Measurements from ENCODE around the gene ATG10.
"Not testable (repeated sequence)": the region's sequence is repeated elsewhere in the genome, so short reads cannot be mapped to it uniquely, and the experiment has no call there.

ATG10 gene

DNA sequence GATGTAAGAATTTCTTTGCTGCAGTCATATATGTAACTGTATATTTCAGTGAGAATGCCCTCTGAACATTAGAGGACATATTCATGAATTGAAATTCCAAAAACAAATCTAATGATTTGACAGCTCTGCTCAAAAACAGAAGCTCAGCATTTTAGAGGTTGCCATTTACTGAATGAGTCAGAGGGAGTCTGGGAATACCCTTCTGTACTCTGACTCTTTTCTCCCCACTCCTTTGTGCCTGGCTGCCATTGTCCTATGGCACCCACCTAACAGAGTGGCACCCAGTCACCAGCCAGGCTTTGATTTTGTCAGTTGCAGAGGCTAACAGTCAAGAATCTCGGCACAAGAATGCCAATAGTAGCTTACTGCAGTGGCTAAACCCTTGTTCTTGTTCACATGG is 133.6 kb downstream of the ATG10 start:
- CTCF ChIA-PET = interaction anchor here (1.3 to 1.4 kb wide), 2 partner anchors 60 to 170 kb away, joined by 3 read pairs; no protein-coding TSS in a partner anchor
- no peak overlapping the region for H3K4me3 ChIP-seq (ENCODE audit: low read depth, low read length)
- POLR2A ChIA-PET = no interaction called here

DNA sequence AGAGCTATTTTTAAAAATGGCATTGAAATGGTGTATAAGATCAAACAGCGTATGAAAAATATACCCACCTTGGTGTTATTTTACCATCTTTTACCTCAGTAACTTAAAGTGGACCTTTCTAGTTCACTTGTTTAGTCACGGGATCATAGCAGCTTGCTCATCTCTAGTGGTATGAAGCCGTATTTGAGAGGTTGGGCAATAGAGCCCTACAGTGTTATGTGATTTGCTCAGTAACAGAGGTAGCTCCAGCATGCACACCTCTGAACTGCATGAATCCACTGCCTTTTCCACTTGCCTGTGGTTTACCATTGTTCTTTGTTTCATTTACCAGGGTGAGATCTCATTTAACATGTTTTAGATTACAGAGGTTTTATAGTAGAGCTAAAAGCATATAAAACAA is 134.4 kb downstream of the ATG10 start:
- H3K4me3 ChIP-seq (ENCODE audit: low read depth, low read length) = no peak overlapping the region
- no peak for DNase-seq (ENCODE audit: low read depth, low spot score)
- TF ChIP-seq, protein P1, sequence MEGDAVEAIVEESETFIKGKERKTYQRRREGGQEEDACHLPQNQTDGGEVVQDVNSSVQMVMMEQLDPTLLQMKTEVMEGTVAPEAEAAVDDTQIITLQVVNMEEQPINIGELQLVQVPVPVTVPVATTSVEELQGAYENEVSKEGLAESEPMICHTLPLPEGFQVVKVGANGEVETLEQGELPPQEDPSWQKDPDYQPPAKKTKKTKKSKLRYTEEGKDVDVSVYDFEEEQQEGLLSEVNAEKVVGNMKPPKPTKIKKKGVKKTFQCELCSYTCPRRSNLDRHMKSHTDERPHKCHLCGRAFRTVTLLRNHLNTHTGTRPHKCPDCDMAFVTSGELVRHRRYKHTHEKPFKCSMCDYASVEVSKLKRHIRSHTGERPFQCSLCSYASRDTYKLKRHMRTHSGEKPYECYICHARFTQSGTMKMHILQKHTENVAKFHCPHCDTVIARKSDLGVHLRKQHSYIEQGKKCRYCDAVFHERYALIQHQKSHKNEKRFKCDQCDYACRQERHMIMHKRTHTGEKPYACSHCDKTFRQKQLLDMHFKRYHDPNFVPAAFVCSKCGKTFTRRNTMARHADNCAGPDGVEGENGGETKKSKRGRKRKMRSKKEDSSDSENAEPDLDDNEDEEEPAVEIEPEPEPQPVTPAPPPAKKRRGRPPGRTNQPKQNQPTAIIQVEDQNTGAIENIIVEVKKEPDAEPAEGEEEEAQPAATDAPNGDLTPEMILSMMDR (IDR thresholded peaks at IDR 0.05; ENCODE audit: insufficient read depth, low read length, missing control alignments) = no peak
- ChIA-PET POLR2A (no interaction called here), CTCF (interaction anchor here (1.3 to 1.5 kb wide), 3 partner anchors 8 to 171 kb away, joined by 3 to 4 read pairs (median 3); no protein-coding TSS in a partner anchor)

More for the DNA sequence above, 133.6 kb downstream of the ATG10 start:
- TF ChIP-seq, protein P1 (IDR thresholded peaks at IDR 0.05; ENCODE audit: insufficient read depth, low read length, missing control alignments) = no peak
- no peak for DNase-seq (ENCODE audit: low read depth, low spot score)

DNA sequence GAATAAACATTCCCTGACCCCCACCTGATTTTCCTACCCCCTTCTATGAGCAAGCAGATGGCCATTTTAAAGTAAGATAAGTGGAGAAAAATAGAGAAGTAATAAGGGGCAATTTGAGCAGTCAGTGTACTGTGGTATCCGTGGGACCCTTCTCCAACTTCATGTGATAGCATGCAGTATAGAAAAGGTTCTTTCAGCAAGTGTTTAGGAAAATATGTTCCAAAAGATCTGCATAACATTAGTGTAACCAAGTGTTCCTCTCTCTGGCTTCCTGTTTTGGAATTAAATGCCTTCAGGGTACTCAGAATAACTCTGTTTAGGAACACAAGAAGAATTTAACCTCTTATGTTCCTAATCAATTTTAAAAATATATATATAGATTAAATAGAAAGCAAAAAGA is 134.9 kb downstream of the ATG10 start:
- TF ChIP-seq, protein P1 (IDR thresholded peaks at IDR 0.05; ENCODE audit: insufficient read depth, low read length, missing control alignments) = no peak
- POLR2A ChIA-PET = no interaction called here
- CTCF ChIA-PET = interaction anchor here (1.1 to 1.5 kb wide), 3 partner anchors 9 to 171 kb away, joined by 3 to 4 read pairs (median 3); no protein-coding TSS in a partner anchor

DNA sequence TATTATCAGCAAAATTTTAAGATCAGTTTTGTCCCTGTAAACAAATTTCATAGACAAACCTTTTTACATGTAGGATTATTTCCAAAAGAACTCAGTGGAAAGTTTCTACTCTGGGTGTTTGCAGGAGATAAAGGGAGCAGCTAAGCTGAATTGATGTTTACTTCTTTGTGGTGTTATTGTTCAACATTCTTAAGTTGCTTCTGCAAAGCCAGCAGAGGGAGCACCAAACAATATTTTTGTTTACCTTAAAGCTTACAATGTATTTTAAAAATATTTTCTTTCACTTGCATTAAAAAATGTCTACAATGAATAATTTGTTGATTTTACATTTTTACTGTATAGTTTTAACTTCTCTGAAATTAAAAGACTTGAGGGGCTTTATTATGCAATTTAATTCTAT is 135.4 kb downstream of the ATG10 start:
- TF ChIP-seq, protein P1 (IDR thresholded peaks at IDR 0.05; ENCODE audit: insufficient read depth, low read length, missing control alignments) = peak; percentile 12
- H3K4me3 ChIP-seq (ENCODE audit: low read depth, low read length) = no peak overlapping the region
- DNase-seq (ENCODE audit: low read depth, low spot score) = no peak
- CTCF ChIA-PET = interaction anchor here (0.7 to 1.5 kb wide), 3 partner anchors 10 to 59 kb away, joined by 3 to 4 read pairs (median 4); no protein-coding TSS in a partner anchor
- POLR2A ChIA-PET = no interaction called here

More for the DNA sequence above, 134.9 kb downstream of the ATG10 start:
- DNase-seq (ENCODE audit: low read depth, low spot score) = no peak
- H3K4me3 ChIP-seq (ENCODE audit: low read depth, low read length) = no peak overlapping the region

DNA sequence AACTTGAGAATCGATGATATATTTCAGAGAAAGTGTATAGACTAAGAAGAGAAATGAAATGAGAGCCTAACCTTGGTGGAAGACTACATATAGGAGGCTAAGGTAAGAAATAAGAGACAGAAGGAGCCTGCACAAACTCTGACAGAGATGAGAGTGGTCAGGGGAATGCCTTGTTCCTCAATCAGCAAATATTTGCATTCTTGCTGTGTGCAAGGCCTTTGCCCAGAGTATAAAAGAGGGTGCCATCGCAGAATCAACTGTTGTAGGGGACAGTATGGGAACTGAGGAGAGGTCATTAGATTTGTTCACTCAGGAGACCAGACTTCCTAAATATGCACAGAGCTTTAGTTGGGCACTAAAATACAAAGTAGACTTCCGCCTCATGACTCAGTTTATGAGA is 137.2 kb downstream of the ATG10 start:
- POLR2A ChIA-PET = no interaction called here
- TF ChIP-seq, protein P1 (IDR thresholded peaks at IDR 0.05; ENCODE audit: insufficient read depth, low read length, missing control alignments) = no peak
- CTCF ChIA-PET = interaction anchor here (0.9 to 1.1 kb wide), 2 partner anchors 16 to 57 kb away, joined by 3 read pairs; no protein-coding TSS in a partner anchor
- H3K4me3 ChIP-seq (ENCODE audit: low read depth, low read length) = no peak overlapping the region
- no peak for DNase-seq (ENCODE audit: low read depth, low spot score)

DNA sequence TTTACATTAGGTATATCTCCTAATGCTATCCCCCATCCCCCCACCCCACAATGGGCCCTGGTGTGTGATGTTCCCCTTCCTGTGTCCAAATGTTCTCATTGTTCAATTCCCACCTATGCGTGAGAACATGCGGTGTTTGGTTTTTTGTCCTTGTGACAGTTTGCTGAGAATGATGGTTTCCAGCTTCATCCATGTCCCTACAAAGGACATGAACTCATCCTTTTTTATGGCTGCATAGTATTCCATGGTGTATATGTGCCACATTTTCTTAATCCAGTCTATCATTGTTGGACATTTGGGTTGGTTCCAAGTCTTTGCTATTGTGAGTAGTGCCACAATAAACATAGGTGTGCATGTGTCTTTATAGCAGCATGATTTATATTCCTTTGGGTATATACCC is 138.1 kb downstream of the ATG10 start:
- H3K4me3 ChIP-seq (ENCODE audit: low read depth, low read length); POLR2A ChIA-PET; DNase-seq (ENCODE audit: low read depth, low spot score); CTCF ChIA-PET: not testable (repeated sequence)

DNA sequence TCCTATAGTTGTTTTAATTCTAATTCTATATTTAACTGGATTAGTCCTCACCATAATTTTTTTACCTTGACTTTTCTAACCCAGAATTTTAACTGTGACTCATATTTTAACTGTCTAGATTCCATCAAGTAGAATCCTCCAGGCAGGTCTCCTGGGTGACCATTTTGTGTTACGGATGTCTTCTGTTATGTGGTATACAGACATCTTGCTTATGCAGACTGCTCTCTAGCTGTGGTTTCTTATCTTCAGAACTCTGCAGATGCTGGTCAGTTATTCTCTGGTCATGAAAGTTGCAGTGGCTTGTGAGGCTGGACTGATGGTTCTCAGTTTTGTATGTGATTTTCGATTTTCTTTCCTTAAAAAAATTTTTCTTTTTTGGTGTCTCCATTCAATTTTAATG is 139.4 kb downstream of the ATG10 start:
- TF ChIP-seq, protein P1 (IDR thresholded peaks at IDR 0.05; ENCODE audit: insufficient read depth, low read length, missing control alignments) = no peak
- H3K4me3 ChIP-seq (ENCODE audit: low read depth, low read length) = no peak overlapping the region
- ChIA-PET CTCF (no interaction called here), POLR2A (no interaction called here)
- DNase-seq (ENCODE audit: low read depth, low spot score) = no peak
